GM21528 (cell line): ENCODE measurements around the gene GSG1.
"Not testable (repeated sequence)": the region's sequence is repeated elsewhere in the genome, so short reads cannot be mapped to it uniquely, and the experiment has no call there.

ENCODE experiments used
- ATAC-seq: cut with Tn5 transposase; IDR thresholded peaks from one replicate; pipeline ENCODE4 v1.9.1; 2021; ENCODE audit warnings: mild to moderate bottlenecking, moderate library complexity; ENCODE audit not compliant: unreplicated experiment, low FRiP score

GSG1 gene

GRCh38 chr12:13093848-13094220, 9.6 kb downstream of the GSG1 start:
- no peak for ATAC-seq

- no peak for ATAC-seq
Observed at GRCh38 chr12:13093191-13093847, 10.1 kb downstream of the GSG1 start.

GRCh38 chr12:13091832-13092231, 11.6 kb downstream of the GSG1 start:
- no peak for ATAC-seq

- no peak for ATAC-seq
Observed at GRCh38 chr12:13090054-13090453, 13.4 kb downstream of the GSG1 start.

- ATAC-seq: no peak
Observed at GRCh38 chr12:13088496-13088895, 15.0 kb downstream of the GSG1 start.

GRCh38 chr12:13087766-13088165, 15.7 kb downstream of the GSG1 start:
- no peak for ATAC-seq

- ATAC-seq: no peak
Observed at GRCh38 chr12:13085968-13086686, 17.3 kb downstream of the GSG1 start.

GRCh38 chr12:13084898-13085640, 18.4 kb downstream of the GSG1 start:
- no peak for ATAC-seq

- ATAC-seq: not testable (repeated sequence)
Observed at GRCh38 chr12:13083638-13084037, 19.8 kb downstream of the GSG1 start.

GRCh38 chr12:13082861-13083260, 20.6 kb downstream of the GSG1 start:
- ATAC-seq: no peak

GRCh38 chr12:13080266-13080665, 23.2 kb downstream of the GSG1 start:
- ATAC-seq: no peak

- no peak for ATAC-seq
Observed at GRCh38 chr12:13079440-13079906, 24.0 kb downstream of the GSG1 start.

GRCh38 chr12:13075786-13076570, 27.5 kb downstream of the GSG1 start:
- no peak for ATAC-seq

GRCh38 chr12:13075118-13075480, 28.4 kb downstream of the GSG1 start:
- no peak for ATAC-seq

- no peak for ATAC-seq
Observed at GRCh38 chr12:13074396-13075117, 28.9 kb downstream of the GSG1 start.

GRCh38 chr12:13073173-13073572, 30.3 kb downstream of the GSG1 start:
- no peak for ATAC-seq

GRCh38 chr12:13071305-13072280, 31.9 kb downstream of the GSG1 start:
- no peak for ATAC-seq

GRCh38 chr12:13069380-13069779, 34.1 kb downstream of the GSG1 start:
- ATAC-seq: no peak

- ATAC-seq: no peak
Observed at GRCh38 chr12:13067322-13067721, 36.1 kb downstream of the GSG1 start.
